Memory B cell (primary cell): ENCODE measurements around the gene PARP2.

Experiments
- ATAC-seq: fragments of 150-1000 bp; cut with Tn5 transposase; 2 replicates; pipeline ENCODE4 v1.10.0; 2021; ENCODE audit warnings: low read depth, mild to moderate bottlenecking, moderate library complexity
- DNase-seq, 2 donors: peaks; one replicate each; pipeline ENCODE4 v3.0.0; 2022; ENCODE audit warnings: low spot score in 2 of 2
- H3K27ac Mint-ChIP-seq: one replicate; pipeline ENCODE4 v1.8.0; 2022; ENCODE audit warnings: mild to moderate bottlenecking, moderate library complexity, mixed read lengths
- H3K27me3 Mint-ChIP-seq: one replicate; pipeline ENCODE4 v1.8.0; 2022; ENCODE audit warnings: mixed read lengths
- H3K36me3 Mint-ChIP-seq: one replicate; pipeline ENCODE4 v1.8.0; 2022; ENCODE audit warnings: mild to moderate bottlenecking, mixed read lengths
- H3K4me1 Mint-ChIP-seq: one replicate; pipeline ENCODE4 v1.8.0; 2022; ENCODE audit warnings: mixed read lengths
- H3K4me3 Mint-ChIP-seq: one replicate; pipeline ENCODE4 v1.8.0; 2022; ENCODE audit warnings: mild to moderate bottlenecking, moderate library complexity, mixed read lengths
- H3K9me3 Mint-ChIP-seq: one replicate; pipeline ENCODE4 v1.8.0; 2022; ENCODE audit warnings: mixed read lengths

Gene PARP2

DNA sequence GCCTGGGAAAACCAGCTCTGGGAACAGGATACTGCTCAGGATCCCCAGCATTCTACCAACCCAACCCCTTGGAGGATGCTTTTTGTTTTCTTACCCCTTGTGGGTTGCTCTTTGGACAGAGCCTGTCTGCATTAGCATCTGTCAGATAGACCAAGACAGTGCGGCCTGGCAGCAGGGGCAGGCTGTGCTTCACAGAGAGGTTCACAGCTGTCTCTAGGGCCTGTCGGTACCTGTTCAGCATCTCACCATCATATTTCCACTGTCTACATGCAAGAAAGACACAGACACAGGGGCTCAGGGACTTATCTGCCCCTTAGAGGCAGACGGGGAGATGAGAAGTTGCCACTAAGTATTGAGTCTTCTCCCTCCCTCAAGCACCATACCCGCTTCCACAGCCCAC is 48.1 kb downstream of the PARP2 start:
- Mint-ChIP-seq H3K36me3 (peaks cover 48% of the 10 kb centered on the region), H3K27me3 (no peaks in the 10 kb centered on the region), H3K4me3 (no peak overlapping the region), H3K27ac (no peak overlapping the region), H3K4me1 (peaks cover 11% of the 10 kb centered on the region), H3K9me3 (peaks cover 2% of the 10 kb centered on the region)
- no peak for ATAC-seq
- no peak for DNase-seq

DNA sequence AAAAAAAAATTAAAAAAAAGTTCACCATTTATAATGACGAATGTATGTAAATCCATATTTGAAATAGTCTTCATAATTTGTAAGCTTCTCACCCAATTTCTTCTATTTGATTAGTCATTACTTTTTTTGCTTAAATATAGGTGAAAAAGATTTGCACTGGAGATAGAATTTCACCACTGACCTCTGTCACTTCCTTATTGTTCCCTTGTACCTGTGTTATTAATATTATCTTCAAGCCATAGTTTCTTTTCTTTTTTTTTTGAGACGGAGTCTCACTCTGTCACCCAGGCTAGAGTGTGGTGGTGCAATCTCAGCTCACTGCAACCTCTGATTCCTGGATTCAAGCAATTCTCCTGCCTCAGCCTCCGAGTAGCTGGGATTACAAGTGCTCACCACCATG is 54.1 kb downstream of the PARP2 start:
- no peak overlapping the region for H3K4me3 Mint-ChIP-seq
- no peaks in the 10 kb centered on the region for H3K9me3 Mint-ChIP-seq
- peaks cover 40% of the 10 kb centered on the region for H3K36me3 Mint-ChIP-seq
- no peak overlapping the region for H3K27ac Mint-ChIP-seq
- DNase-seq (no peak), ATAC-seq (no peak)
- H3K27me3 Mint-ChIP-seq, result no peaks in the 10 kb centered on the region
- H3K4me1 Mint-ChIP-seq, result peaks cover 14% of the 10 kb centered on the region

DNA sequence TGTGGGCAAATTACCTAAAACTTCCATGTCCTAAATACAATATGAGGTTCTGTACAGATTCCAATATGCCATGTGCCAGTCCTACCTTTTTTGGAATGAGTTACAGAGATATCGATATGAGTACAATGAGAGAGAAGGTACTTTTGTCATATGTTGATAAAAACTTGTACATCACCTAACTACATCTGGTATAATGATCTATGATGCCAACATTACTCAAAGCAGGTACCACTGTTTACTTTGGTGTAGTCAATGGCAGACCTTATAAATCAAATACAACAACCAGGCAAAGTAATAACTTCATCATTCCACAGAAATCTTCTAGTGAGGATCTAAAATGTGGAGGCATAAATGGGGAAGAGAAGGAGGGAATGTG is 57.1 kb downstream of the PARP2 start:
- H3K27me3 Mint-ChIP-seq, result no peaks in the 10 kb centered on the region
- peaks cover 45% of the 10 kb centered on the region for H3K36me3 Mint-ChIP-seq
- H3K9me3 Mint-ChIP-seq, result no peaks in the 10 kb centered on the region
- H3K4me1 Mint-ChIP-seq, result peaks cover 14% of the 10 kb centered on the region
- H3K4me3 Mint-ChIP-seq, result no peak overlapping the region
- DNase-seq (no peak), ATAC-seq (no peak)
- H3K27ac Mint-ChIP-seq, result peak overlapping the region; percentile 42

DNA sequence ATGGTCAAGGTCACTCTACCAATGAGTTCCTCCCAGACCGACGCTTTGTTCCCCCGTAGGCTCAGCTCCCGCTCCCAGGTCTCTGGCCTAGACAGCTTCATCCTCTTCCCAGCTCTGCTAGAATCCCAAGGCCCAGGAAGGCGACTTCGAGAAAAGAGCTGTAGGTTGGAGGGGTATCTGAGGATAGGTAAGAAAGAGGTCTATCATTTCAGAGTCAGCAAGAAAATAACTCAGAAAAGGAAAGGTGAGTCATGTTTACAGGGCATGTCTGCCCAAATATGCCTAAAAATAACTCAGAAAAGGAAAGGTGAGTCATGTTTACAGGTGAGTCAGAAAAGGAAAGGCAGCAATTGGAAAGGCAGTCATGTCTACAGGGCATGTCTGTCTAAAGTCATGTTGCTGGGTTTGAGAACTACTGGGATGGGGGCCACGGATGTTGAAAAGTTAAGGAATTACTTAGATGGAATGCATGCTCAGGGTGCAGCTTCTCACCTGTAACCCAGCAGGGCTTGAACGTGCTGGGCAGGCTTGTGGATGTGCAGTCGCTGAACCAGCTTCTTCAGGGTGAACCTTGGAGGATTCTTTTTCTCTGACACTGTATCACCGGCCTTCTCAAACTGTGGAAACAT is 57.6 kb downstream of the PARP2 start:
- no peak for DNase-seq
- ATAC-seq, result no peak
- no peak overlapping the region for H3K4me3 Mint-ChIP-seq
- H3K27ac Mint-ChIP-seq, result peak overlapping the region; percentile 42
- no peaks in the 10 kb centered on the region for H3K9me3 Mint-ChIP-seq
- peaks cover 15% of the 10 kb centered on the region for H3K4me1 Mint-ChIP-seq
- peaks cover 45% of the 10 kb centered on the region for H3K36me3 Mint-ChIP-seq
- no peaks in the 10 kb centered on the region for H3K27me3 Mint-ChIP-seq

DNA sequence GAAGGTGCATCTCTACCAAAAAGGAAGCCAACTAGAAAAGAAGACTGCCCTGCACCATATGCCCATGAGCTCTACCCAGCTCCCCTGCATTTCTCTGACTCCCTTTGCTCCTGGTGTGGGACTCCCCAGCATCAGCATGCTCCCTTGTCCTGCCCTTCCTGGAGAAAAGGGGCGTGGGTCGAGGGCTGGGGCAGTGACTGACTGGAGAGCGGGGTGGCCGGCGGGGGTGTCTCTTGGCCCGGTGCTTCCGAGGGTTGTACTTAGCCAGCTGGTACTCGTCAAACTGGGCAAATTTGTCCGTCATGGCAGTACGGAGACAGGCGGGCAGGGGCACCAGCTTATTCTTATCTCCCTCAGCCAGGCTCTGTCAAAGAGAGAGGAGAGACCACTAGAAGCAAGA is 60.1 kb downstream of the PARP2 start:
- H3K27me3 Mint-ChIP-seq, result no peaks in the 10 kb centered on the region
- H3K9me3 Mint-ChIP-seq, result no peaks in the 10 kb centered on the region
- DNase-seq, result no peak
- no peak for ATAC-seq
- H3K36me3 Mint-ChIP-seq, result peaks cover 48% of the 10 kb centered on the region
- H3K4me3 Mint-ChIP-seq, result no peak overlapping the region
- H3K27ac Mint-ChIP-seq, result no peak overlapping the region
- peaks cover 27% of the 10 kb centered on the region for H3K4me1 Mint-ChIP-seq
